Tibial nerve (tissue), 4 donors: ENCODE results near the gene HS1BP3. TPM values are rescaled to one million over a fixed set of nuclear protein-coding genes. Genes with fewer than 3 reads are reported as not detected.

Source experiments
- DNase-seq, 2 donors: peaks; one replicate each; pipeline ENCODE4 v3.0.0-alpha.2; 2019; ENCODE audit warnings: low spot score in 2 of 2
- H3K27ac ChIP-seq, 4 donors: fragments of 200-600 bp; sonication (generic) in 3 of 4; one replicate each; pipeline ENCODE4 v1.5.1; 2017 to 2019; ENCODE audit warnings: mild to moderate bottlenecking in 1 of 4
- H3K27me3 ChIP-seq, 2 donors: fragments of 200-600 bp; sonication (generic) in 1 of 2; one replicate each; pipeline versions ENCODE4 v1.5.1 to v1.6.0; 2017 to 2019
- H3K36me3 ChIP-seq, 3 donors: fragments of 200-600 bp; sonication (generic); one replicate each; pipeline ENCODE4 v1.5.1; 2018 to 2019
- H3K4me1 ChIP-seq, 4 donors: fragments of 200-600 bp; sonication (generic) in 3 of 4; one replicate each; pipeline ENCODE4 v1.5.1; 2017 to 2019
- H3K4me3 ChIP-seq, 4 donors: fragments of 200-600 bp; sonication (generic) in 3 of 4; one replicate each; pipeline ENCODE4 v1.5.1; 2017 to 2019; ENCODE audit warnings: mild to moderate bottlenecking in 1 of 4, moderate library complexity in 1 of 4
- H3K9me3 ChIP-seq, 4 donors: fragments of 200-600 bp; sonication (generic) in 3 of 4; one replicate each; pipeline ENCODE4 v1.5.1; 2017 to 2019
- CTCF ChIP-seq, 5 experiments: fragments of 200-600 bp in 3 of 5; fragments of 450-650 bp in 2 of 5; sonication (generic) in 3 of 5; IDR thresholded peaks; one replicate each; pipeline ENCODE4 v1.5.1; 2016 to 2019; ENCODE audit warnings: antibody characterized with exemption in 5 of 5, mild to moderate bottlenecking in 3 of 5, moderate library complexity in 2 of 5
- EP300 ChIP-seq, 2 donors: sonication (generic); formaldehyde crosslinking; IDR thresholded peaks; one replicate each; pipeline ENCODE4 v1.6.1; 2017; ENCODE audit warnings: antibody characterized with exemption in 2 of 2, mild to moderate bottlenecking in 1 of 2
- POLR2A ChIP-seq, 2 donors: fragments of 450-650 bp; IDR thresholded peaks; one replicate each; pipeline ENCODE4 v1.6.1; 2017; ENCODE audit warnings: antibody characterized with exemption in 2 of 2, mild to moderate bottlenecking in 2 of 2, moderate library complexity in 2 of 2
- WGBS, 2 donors: methylation state at CpG; one replicate each; pipeline ENCODE4 v1.1.5; 2018; 5-methylcytosine and 5-hydroxymethylcytosine counted together
- total RNA-seq, 4 donors: library from RNA; depleted of rRNA; stranded (reverse); fragments of >200 nt; gene quantifications; one replicate each; pipeline ENCODE4 v1.1.0, GENCODE V29; 2016

The HS1BP3 gene
- total RNA-seq, 4 donors from 2014 or later, result 24.5 to 45.9 (median 33.8) TPM

GRCh38 chr2:20621366-20622295 lies 29.3 kb downstream of the HS1BP3 start:
- 75 to 76% methylated on average over 11 of the region's 12 CpGs for WGBS, 2 donors
- peak overlapping the region; percentile 8 to 97 (median 52) for H3K27ac ChIP-seq
- H3K9me3 ChIP-seq, result no peaks in the 10 kb centered on the region
- H3K27me3 ChIP-seq, result no peaks in the 10 kb centered on the region
- H3K36me3 ChIP-seq, result peaks cover 0 to 49% (median 11%) of the 10 kb centered on the region in 3 donors
- peaks cover 7 to 61% (median 40%) of the 10 kb centered on the region in 4 donors for H3K4me1 ChIP-seq
- DNase-seq, result no peak
- H3K4me3 ChIP-seq, result no peak overlapping the region
- TF ChIP-seq CTCF (IDR thresholded peaks at IDR 0.05), result no peak
- TF ChIP-seq EP300 (IDR thresholded peaks at IDR 0.05), result no peak
- no peak for TF ChIP-seq POLR2A (IDR thresholded peaks at IDR 0.05)

- Histone ChIP-seq H3K27me3 (no peaks in the 10 kb centered on the region), H3K4me1 (peaks cover 10 to 61% (median 44%) of the 10 kb centered on the region in 4 donors), H3K9me3 (no peaks in the 10 kb centered on the region), H3K27ac (peak overlapping the region; percentile 8 to 97 (median 92)), H3K4me3 (no peak overlapping the region), H3K36me3 (peaks cover 0 to 49% (median 11%) of the 10 kb centered on the region in 3 donors)
- TF ChIP-seq POLR2A (IDR thresholded peaks at IDR 0.05), result no peak
- TF ChIP-seq CTCF (IDR thresholded peaks at IDR 0.05), result no peak
- TF ChIP-seq EP300 (IDR thresholded peaks at IDR 0.05), result no peak
- 77 to 90% methylated on average over 4 of the region's 4 CpGs for WGBS, 2 donors
- no peak for DNase-seq
Observed at GRCh38 chr2:20620696-20621365, 30.1 kb downstream of the HS1BP3 start.

GRCh38 chr2:20620271-20620681 lies 30.6 kb downstream of the HS1BP3 start:
- TF ChIP-seq EP300 (IDR thresholded peaks at IDR 0.05) (no peak), CTCF (IDR thresholded peaks at IDR 0.05) (no peak), POLR2A (IDR thresholded peaks at IDR 0.05) (no peak)
- WGBS, 2 donors, result 79 to 81% methylated on average over 8 of the region's 8 CpGs
- H3K4me3 ChIP-seq, result no peak overlapping the region
- H3K9me3 ChIP-seq, result no peaks in the 10 kb centered on the region
- peak overlapping the region; percentile 88 to 97 (median 94) for H3K27ac ChIP-seq
- no peak for DNase-seq
- peaks cover 0 to 49% (median 11%) of the 10 kb centered on the region in 3 donors for H3K36me3 ChIP-seq
- peaks cover 10 to 61% (median 49%) of the 10 kb centered on the region in 4 donors for H3K4me1 ChIP-seq
- no peaks in the 10 kb centered on the region for H3K27me3 ChIP-seq

GRCh38 chr2:20619624-20620024 lies 31.3 kb downstream of the HS1BP3 start:
- Histone ChIP-seq H3K36me3 (peaks cover 0 to 46% (median 11%) of the 10 kb centered on the region in 3 donors), H3K27me3 (no peaks in the 10 kb centered on the region), H3K4me3 (no peak overlapping the region), H3K9me3 (no peaks in the 10 kb centered on the region), H3K4me1 (peaks cover 10 to 65% (median 56%) of the 10 kb centered on the region in 4 donors), H3K27ac (peak overlapping the region; percentile 88 to 97 (median 94))
- TF ChIP-seq CTCF (IDR thresholded peaks at IDR 0.05), result no peak
- no peak for TF ChIP-seq POLR2A (IDR thresholded peaks at IDR 0.05)
- no peak for TF ChIP-seq EP300 (IDR thresholded peaks at IDR 0.05)
- WGBS, 2 donors, result 45 to 63% methylated on average over 7 to 13 of the region's 13 CpGs
- DNase-seq, result no peak
